NT2/D1 (cell line): ENCODE results near the gene COL21A1.

Experiments
- DNase-seq: peaks from one replicate; pipeline ENCODE4 v3.0.0-alpha.2; 2011; ENCODE audit warnings: low read depth, low spot score
- H3K27me3 ChIP-seq: 2 replicates; pipeline ENCODE4 v1.6.0; 2011; ENCODE audit warnings: mild to moderate bottlenecking; ENCODE audit not compliant: insufficient read length, insufficient read depth
- H3K36me3 ChIP-seq: 2 replicates; pipeline ENCODE4 v1.6.1; 2011; ENCODE audit warnings: mild to moderate bottlenecking, low read length, mixed read lengths; ENCODE audit not compliant: insufficient read depth, insufficient read length
- H3K4me1 ChIP-seq: 2 replicates; pipeline ENCODE4 v1.5.1; 2011; ENCODE audit not compliant: insufficient read depth, insufficient read length
- H3K4me3 ChIP-seq: 2 replicates; pipeline ENCODE4 v1.5.1; 2011; ENCODE audit warnings: low read depth; ENCODE audit not compliant: insufficient read length
- H3K9ac ChIP-seq: 2 replicates; pipeline ENCODE4 v1.6.0; 2011; ENCODE audit warnings: low read depth; ENCODE audit not compliant: insufficient read length
- H3K9me3 ChIP-seq: 2 replicates; pipeline ENCODE4 v1.5.1; 2011; ENCODE audit warnings: mild to moderate bottlenecking, low read length; ENCODE audit not compliant: insufficient read depth
- SUZ12 ChIP-seq: IDR thresholded peaks from 2 replicates; pipeline ENCODE4 v1.6.1; 2011; ENCODE audit not compliant: insufficient read length, insufficient read depth; ENCODE audit errors: extremely low read depth
- YY1 ChIP-seq: IDR thresholded peaks from 2 replicates; pipeline ENCODE4 v1.6.1; 2011; ENCODE audit not compliant: insufficient read length, insufficient read depth
- ZNF274 ChIP-seq: IDR thresholded peaks from 2 replicates; pipeline ENCODE4 v1.6.1; 2011; ENCODE audit warnings: mild to moderate bottlenecking, low read depth, low read length

Gene COL21A1

GRCh38 chr6:56246881-56247653 lies at the start of gene COL21A1:
COL21A1 (minus strand) TSS chr6:56247580; CDS start chr6:56182618, 64,962 bp downstream.
- no peaks in the 10 kb centered on the region for H3K9me3 ChIP-seq
- H3K4me3 ChIP-seq: peak within 1 kb of the TSS; percentile 43
- H3K36me3 ChIP-seq: no peaks in the 10 kb centered on the region
- no peak for TF ChIP-seq SUZ12
- TF ChIP-seq YY1: no peak
- no peak for TF ChIP-seq ZNF274
- no peaks in the 10 kb centered on the region for H3K4me1 ChIP-seq
- DNase-seq: peak; percentile 52
- no peaks in the 10 kb centered on the region for H3K27me3 ChIP-seq
- peak within 1 kb of the TSS; percentile 51 for H3K9ac ChIP-seq

- DNase-seq: no peak
- Histone ChIP-seq H3K9ac (no peak overlapping the region), H3K27me3 (no peaks in the 10 kb centered on the region), H3K36me3 (no peaks in the 10 kb centered on the region), H3K4me1 (no peaks in the 10 kb centered on the region), H3K4me3 (no peak overlapping the region), H3K9me3 (no peaks in the 10 kb centered on the region)
- TF ChIP-seq SUZ12 (no peak), ZNF274 (no peak), YY1 (no peak)
Measured at GRCh38 chr6:56293781-56294180, 46.4 kb upstream of the COL21A1 start.

- no peak overlapping the region for H3K9ac ChIP-seq
- H3K4me1 ChIP-seq: no peaks in the 10 kb centered on the region
- no peaks in the 10 kb centered on the region for H3K36me3 ChIP-seq
- H3K27me3 ChIP-seq: no peaks in the 10 kb centered on the region
- no peaks in the 10 kb centered on the region for H3K9me3 ChIP-seq
- H3K4me3 ChIP-seq: no peak overlapping the region
- TF ChIP-seq YY1 (no peak), SUZ12 (no peak), ZNF274 (no peak)
- peak; percentile 36 for DNase-seq
Measured at GRCh38 chr6:56292505-56293181, 45.3 kb upstream of the COL21A1 start.

GRCh38 chr6:56291302-56291917 lies 44.0 kb upstream of the COL21A1 start:
- no peak overlapping the region for H3K4me3 ChIP-seq
- H3K4me1 ChIP-seq: no peaks in the 10 kb centered on the region
- TF ChIP-seq YY1: no peak
- no peak for TF ChIP-seq ZNF274
- TF ChIP-seq SUZ12: no peak

GRCh38 chr6:56289721-56290120 lies 42.3 kb upstream of the COL21A1 start:
- H3K27me3 ChIP-seq: no peaks in the 10 kb centered on the region
- DNase-seq: no peak
- H3K9ac ChIP-seq: no peak overlapping the region
- no peaks in the 10 kb centered on the region for H3K9me3 ChIP-seq
- H3K4me1 ChIP-seq: no peaks in the 10 kb centered on the region
- H3K4me3 ChIP-seq: no peak overlapping the region
- TF ChIP-seq SUZ12 (no peak), ZNF274 (no peak), YY1 (no peak)
- no peaks in the 10 kb centered on the region for H3K36me3 ChIP-seq

More at GRCh38 chr6:56291302-56291917, 44.0 kb upstream of the COL21A1 start:
- Histone ChIP-seq H3K9me3 (no peaks in the 10 kb centered on the region), H3K9ac (no peak overlapping the region), H3K27me3 (no peaks in the 10 kb centered on the region), H3K36me3 (no peaks in the 10 kb centered on the region)
- DNase-seq: no peak

GRCh38 chr6:56288347-56288746 lies 41.0 kb upstream of the COL21A1 start:
- Histone ChIP-seq H3K9me3 (no peaks in the 10 kb centered on the region), H3K4me3 (no peak overlapping the region), H3K36me3 (no peaks in the 10 kb centered on the region), H3K4me1 (no peaks in the 10 kb centered on the region), H3K9ac (no peak overlapping the region), H3K27me3 (no peaks in the 10 kb centered on the region)
- DNase-seq: no peak
- TF ChIP-seq SUZ12 (no peak), YY1 (no peak), ZNF274 (no peak)

GRCh38 chr6:56282391-56282790 lies 35.0 kb upstream of the COL21A1 start:
- Histone ChIP-seq H3K4me1 (no peaks in the 10 kb centered on the region), H3K4me3 (no peak overlapping the region), H3K9ac (no peak overlapping the region), H3K9me3 (no peaks in the 10 kb centered on the region), H3K27me3 (no peaks in the 10 kb centered on the region), H3K36me3 (no peaks in the 10 kb centered on the region)
- no peak for TF ChIP-seq YY1
- no peak for TF ChIP-seq SUZ12
- no peak for TF ChIP-seq ZNF274
- DNase-seq: no peak
